NK-92 treated with Interleukin-12 subunit alpha and Interleukin-12 subunit beta, amount 100 ng/mL, for 24 hours (cell line): ENCODE data around the gene FBXL20.
"Not testable (repeated sequence)": the region's sequence is repeated elsewhere in the genome, so short reads cannot be mapped to it uniquely, and the experiment has no call there.

Experiments
- DNase-seq: peaks from one replicate; lab custom pipeline; 2025; lab: John Stamatoyannopoulos, UW

Gene FBXL20

DNA sequence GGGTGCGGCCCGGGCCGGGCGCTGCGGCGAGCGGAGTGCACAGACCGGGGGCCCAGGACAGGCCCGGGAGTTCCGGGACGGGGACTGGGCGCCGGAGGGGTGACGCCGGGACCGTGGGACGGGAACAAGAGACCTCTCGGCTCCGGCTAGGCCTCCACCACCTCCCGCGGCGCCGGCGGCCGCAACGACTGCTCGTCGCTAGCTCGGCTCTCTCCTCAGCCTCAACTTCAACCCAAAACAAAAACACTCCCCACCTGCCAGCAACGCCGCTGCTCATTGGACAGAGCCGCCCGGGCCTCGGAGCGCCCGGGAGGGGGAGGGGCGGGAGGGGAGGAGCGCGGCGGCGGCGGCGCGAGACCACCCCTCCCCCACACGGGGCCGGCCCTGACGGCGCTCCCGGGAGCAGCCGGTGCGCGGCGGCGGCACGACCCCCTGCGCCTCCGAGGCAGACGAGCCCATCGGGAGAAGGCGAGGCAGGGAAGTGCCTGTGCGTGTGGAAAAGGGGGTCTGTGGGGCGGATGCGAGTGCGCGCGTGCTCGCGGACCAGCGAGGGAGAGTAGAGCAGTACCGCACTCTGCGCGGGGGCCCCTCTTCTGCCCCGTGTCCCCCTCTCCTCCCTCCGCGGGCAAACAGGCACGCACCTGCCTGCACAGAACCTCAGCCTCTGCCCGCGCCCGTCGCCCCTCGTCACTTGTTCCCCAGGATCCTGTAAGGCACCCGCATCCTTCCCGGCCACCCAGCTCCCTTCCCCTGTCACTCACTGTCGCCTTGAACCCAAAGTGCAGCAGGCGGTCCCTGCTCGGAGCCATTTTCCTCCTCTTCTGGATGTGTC, at the start of gene FBXL20:
TSS of gene FBXL20 (minus strand) at position 215 of the 832 bp plus-strand sequence. CDS start 224 bp downstream, outside the sequence.
- peak; percentile 82 for DNase-seq

- DNase-seq = peak; percentile 83
Observed at GRCh38 chr17:39450847-39451581, 49.6 kb upstream of the FBXL20 start, which contains the start of gene MED1. TSS of gene MED1 (minus strand) at chr17:39451263. CDS start at chr17:39451062, 201 bp downstream.

DNA sequence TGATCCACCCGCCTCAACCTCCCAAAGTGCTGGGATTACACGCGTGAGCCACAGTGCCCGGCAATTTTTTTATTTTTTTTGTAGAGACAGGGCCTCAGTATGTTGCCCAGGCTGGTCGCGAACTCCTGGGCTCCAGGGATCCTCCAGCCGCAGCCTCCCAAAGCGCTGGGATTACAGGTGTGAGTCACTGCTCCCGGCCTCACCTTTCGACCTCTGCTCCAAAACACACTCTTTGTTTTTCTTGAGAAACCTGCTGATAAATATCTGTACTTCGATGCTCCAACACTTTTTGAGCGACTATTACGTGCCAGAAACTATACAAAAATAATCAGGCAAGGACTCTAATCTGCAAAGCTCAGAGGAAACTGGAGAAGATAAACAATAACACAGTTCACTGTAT, 48.6 kb upstream of the FBXL20 start:
- no peak for DNase-seq

DNA sequence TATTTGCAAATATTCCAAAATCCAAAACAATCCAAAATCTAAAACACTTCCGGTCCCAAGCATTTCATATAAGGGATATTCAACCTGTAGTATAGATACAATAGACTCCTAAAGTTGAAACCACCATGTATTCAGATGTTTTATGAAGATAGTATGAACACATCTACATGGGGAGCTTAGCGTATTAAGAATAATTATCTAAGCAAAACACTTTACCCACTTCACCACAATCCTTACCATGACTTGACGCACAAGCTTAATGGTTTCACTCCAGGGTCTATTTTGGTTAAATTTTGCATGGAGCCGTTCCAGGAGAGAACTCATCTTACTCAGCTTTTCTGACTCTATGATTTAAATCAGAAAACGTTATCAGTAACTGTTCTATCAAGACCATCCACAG, 46.1 kb upstream of the FBXL20 start:
- no peak for DNase-seq

GRCh38 chr17:39443326-39443725, 41.9 kb upstream of the FBXL20 start:
- DNase-seq = no peak

DNA sequence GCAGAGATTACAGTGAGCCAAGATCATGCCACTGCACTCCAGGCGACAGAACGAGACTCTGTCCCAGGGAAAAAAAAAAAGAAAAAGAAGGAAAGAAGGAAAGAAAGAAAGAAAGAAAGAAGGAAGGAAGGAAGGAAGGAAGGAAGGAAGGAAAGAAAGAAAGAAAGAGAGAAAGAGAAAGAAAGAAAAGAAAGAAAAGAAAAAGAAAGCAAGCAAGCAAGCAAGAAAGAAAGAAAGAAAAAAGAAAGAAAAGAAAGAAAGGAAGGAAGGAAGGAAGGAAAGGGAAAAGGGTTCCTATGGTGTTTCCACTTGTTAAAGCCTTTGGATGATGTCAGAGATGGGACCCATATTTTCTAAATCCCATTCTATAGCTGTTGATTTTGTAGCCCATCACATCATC, 38.4 kb upstream of the FBXL20 start:
- not testable (repeated sequence) for DNase-seq

DNA sequence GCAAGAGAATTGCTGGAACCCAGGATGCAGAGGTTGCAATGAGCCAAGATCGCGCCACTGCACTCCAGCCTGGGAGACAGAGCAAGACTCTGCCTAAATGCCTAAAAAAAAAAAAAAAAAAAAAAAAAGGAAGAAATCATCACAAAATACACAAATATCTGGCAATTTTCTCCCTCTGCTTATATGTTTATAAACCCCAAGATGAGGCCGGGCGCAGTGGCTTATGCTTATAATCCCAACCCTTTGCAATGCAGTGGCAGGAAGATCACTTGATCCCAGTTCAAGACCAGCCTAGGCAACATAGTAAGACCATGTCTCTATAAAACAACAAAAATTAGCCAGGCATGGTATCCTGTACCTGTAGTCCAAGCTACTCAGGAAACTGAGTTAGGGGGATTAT, 28.2 kb upstream of the FBXL20 start:
- no peak for DNase-seq

DNA sequence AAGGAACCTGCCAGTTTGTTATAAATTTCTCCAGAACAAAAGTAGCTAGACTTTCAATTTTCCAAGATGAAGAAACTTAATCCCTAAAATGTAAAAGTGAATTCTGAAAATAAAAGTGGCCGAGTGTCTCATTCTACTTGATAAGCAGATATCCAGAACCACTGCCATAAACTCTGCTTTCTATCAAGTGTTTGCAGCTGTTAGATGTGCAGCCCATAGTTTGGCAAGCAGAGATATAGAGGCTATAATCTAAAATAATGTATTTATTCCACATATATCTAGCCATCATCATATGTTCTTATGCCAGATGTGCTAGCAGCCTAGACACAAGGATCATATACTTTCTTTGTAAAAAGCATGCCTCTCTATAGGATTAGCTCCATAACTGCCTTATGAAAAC, 14.7 kb upstream of the FBXL20 start:
- DNase-seq = no peak

DNA sequence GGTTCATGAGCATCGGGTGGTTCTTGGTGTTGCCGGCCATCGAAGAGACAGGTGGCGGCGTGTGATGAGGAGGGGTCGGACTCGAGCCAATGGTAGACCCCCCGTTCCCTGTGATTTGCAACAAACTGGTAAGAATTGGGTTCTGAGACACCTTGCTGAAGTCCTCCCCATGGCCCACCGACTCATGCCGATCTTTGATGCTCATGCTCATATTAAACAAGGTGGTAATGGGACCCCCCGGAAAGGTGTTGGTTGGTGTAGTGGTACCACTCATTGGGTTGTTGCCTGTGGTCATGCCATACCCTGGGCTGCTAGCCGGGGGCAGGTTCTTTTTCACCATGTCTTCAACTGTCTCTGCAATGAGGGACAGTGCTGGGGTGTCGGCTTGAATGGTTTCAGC, 8.9 kb upstream of the FBXL20 start:
- no peak for DNase-seq

DNA sequence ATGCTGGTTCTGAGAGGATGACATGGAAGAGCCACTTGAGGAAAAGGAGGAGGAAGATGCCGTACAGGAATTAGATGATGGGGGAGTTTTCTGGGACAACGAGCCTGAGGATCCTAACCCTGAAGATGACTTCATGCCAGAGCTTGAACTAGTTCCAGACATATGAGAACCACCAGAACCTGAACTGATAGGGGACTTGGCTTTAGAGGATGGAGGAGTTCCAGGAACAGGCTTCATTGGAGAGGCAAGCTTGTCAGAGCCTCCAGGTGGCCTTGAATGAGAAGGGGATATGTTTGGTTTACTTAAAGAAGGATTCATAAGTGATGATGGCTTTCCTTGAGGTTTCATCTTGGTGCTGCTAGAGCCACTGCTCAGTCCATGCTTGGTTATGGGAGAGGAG, 6.9 kb upstream of the FBXL20 start:
- no peak for DNase-seq

GRCh38 chr17:39406951-39407350, 5.5 kb upstream of the FBXL20 start:
- DNase-seq = no peak

DNA sequence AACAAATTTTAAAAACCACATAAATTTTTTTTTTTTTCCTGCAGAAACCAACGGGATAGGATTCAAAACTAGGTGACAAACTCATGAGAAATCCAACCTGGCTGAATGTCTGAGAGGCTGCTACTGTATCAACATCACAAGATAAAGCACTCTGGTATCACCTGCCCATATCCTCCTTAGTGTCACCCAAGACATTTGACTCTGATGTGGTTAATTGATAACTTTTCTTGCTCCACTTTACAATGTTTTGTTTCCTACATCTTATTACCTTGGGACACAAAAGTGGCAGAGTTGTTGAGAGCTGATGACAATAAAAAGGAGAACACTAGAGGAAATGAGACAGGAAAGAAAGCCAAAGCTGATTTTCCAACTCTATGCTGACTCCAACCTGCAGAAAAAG, 4.0 kb upstream of the FBXL20 start:
- DNase-seq = no peak

DNA sequence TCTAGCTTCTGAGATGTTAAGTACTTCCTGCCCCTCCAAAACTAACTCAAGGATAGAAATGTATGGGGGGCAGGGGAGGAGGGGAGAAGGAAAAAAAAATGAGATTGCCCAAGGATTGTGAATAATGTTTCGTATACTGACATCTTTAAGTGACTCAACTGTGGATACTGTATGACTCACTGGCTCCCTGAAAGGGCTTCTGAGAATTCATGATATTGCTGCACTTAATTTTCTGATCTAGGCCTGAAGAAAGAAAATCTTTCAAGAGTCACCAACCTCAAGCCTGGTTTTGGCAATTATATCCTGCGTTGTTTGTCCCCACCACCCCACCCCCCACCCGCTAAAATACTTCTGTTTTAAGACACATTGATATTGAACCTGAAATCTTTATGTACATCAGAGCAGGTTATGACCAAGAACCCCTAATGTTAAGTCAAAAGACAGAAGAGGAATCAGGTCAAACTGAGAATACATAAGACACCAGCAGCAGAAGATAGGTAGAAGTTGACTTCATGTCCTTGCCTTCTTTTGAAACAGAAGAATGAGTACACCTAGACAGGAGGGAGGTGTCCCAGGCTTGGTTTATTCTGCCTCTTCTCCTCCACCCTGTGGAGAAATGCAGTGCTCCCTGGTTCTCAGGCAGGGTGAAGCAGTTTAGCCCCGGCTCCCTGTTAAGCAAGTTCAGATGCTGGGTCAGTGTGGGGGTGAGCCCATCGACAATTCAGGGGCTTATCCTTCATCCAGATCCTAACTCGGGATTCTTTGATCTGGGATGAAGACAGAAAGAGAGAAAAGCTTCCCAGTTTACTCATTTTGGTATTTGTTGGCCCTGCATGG, 3.3 kb upstream of the FBXL20 start:
- DNase-seq = peak; percentile 8

- DNase-seq = no peak
Observed at GRCh38 chr17:39402890-39403605, 1.6 kb upstream of the FBXL20 start.

- peak; percentile 87 for DNase-seq
Observed at GRCh38 chr17:39402244-39402889, 941 bp upstream of the FBXL20 start.

DNA sequence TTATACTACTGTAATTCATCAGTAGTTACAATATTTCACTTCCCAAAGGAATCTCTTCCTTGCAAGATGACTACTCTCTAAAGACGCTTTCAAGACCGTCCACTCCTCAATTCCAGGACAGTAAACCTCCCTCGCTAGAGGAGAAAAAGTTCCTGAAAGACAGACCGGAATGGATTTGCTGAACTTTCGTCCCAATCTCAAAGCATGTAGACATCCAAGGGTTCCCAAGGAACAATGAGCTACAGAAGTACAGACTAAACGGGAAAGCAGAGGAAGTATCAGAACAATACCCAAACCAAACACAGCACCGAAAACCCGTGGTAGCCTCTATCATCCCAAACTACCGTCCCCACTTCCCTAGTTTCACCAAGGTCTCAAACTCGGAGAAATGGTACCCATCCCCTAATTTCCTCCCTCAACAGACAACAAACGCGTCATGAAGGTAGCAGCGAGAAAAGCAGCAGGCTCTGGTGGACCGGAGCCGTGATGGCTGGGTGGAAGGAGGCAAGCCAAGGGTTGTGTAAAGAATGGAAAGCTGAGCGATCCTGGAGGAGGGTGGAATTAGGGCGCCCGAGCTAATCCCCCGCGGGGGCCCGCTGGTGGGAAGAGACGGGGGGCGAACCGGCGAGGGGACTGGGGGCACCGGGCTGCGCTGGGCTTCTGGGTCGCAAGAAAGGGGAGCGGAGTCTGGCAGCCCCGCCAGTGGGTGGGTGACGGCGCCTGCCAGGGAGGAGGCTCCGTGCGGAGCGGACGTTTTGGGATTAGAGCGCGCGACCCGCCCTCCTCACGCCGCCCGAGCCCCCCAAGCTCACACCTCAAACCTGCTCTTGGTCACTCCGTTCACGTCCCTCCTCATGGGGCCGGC, 647 bp downstream of the FBXL20 start:
- DNase-seq = peak; percentile 32

- no peak for DNase-seq
Observed at GRCh38 chr17:39399791-39400190, 1.6 kb downstream of the FBXL20 start.

- no peak for DNase-seq
Observed at GRCh38 chr17:39393736-39394135, 7.7 kb downstream of the FBXL20 start.

DNA sequence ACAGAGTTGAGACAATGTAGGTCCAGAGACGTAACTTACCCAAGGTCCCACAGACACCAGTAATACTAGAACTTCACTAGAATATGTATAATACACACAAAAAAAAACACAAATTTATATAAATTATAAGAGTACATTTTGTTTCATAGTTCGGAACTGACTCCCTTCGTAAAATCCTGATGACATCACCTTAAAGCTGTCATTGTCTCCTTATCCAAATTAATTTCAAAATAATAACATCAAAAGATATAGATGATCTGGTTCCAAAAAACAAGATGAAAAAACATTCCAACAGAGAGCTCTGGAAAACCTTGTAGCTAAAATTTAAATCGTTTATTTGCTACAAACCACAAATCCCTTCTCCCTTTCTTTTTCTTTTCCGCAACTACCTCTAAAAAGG, 10.0 kb downstream of the FBXL20 start:
- DNase-seq = no peak

GRCh38 chr17:39385040-39385439, 16.4 kb downstream of the FBXL20 start:
- no peak for DNase-seq
